ENCODE data around the gene CDC42. TPM values are rescaled to one million over a fixed set of nuclear protein-coding genes. Genes with fewer than 3 reads are reported as not detected.

CDC42 gene
- total and polyA plus RNA-seq, 2 of the 4 experiments (the other 2 are of a cell fraction) = 162 to 609 TPM

- 81% methylated on average over 6 of the region's 6 CpGs; no CpG with 5 or more reads in 1 of the 2 experiments for WGBS, 2 experiments (ENCODE audit: extremely low coverage in 2 of 2, insufficient read length in 1 of 2)
- no peak overlapping the region for H3K4me2 ChIP-seq (ENCODE audit: low read depth, low read length)
- no peak overlapping the region for H3K9ac ChIP-seq (ENCODE audit: low read depth, low read length)
- peaks cover 49% of the 10 kb centered on the region for H3K9me1 ChIP-seq (ENCODE audit: insufficient read depth, low read length)
- no peak overlapping the region for H2BK15ac ChIP-seq (ENCODE audit: low read depth, low read length)
- no peaks in the 10 kb centered on the region for H3K27me3 ChIP-seq (ENCODE audit: control insufficient read depth, insufficient read depth, low read length)
- BruUV-seq (replicated peaks) = no TSS peak
- no peak overlapping the region for H3K56ac ChIP-seq (ENCODE audit: extremely low read depth, insufficient read depth, low read length)
- no peak overlapping the region for H2BK20ac ChIP-seq (ENCODE audit: low read depth, low read length)
- dilution Hi-C loops (cut with HindIII; ENCODE audit: low sequenced_read_pairs, unreplicated experiment) (no loop called here), intact Hi-C loops (cut with micrococcal nuclease) (no loop called here), in situ Hi-C loops (cut with MboI; ENCODE audit: low sequenced_read_pairs) (loop anchor here (10.0 kb wide), 1 partner anchor 160 kb away; no protein-coding TSS in a partner anchor)
- no peak overlapping the region for H2BK5ac ChIP-seq (ENCODE audit: low read depth, low read length, poor library complexity, severe bottlenecking)
- H3K14ac ChIP-seq (replicated peaks; ENCODE audit: low read depth, low read length) = no peak overlapping the region
- POLR2A ChIA-PET (ENCODE audit: unreplicated experiment) = no interaction called here
- H3K4ac ChIP-seq (ENCODE audit: low read depth, low read length) = no peak overlapping the region
- no peak overlapping the region for H4K8ac ChIP-seq (ENCODE audit: low read depth in 2 of 2, low read length in 2 of 2)
- peaks cover 28% of the 10 kb centered on the region for H3K4me1 ChIP-seq (ENCODE audit: control insufficient read depth, insufficient read depth, low read length)
- no peak overlapping the region for H3K23ac ChIP-seq (ENCODE audit: low read depth, low read length)
- H3K27ac ChIP-seq (ENCODE audit: insufficient read depth, low read length) = no peak overlapping the region
- CTCF ChIA-PET = interaction anchor here (1.6 kb wide), 1 partner anchor 11 kb away, joined by 3 read pairs; no protein-coding TSS in a partner anchor
- H3K4me3 ChIP-seq (ENCODE audit: insufficient read depth, low read depth, low read length) = no peak overlapping the region
- H2AK9ac ChIP-seq (replicated peaks; ENCODE audit: low read depth, low read length, poor library complexity) = no peak overlapping the region
- no peak overlapping the region for H4K5ac ChIP-seq (ENCODE audit: low read depth, low read length)
- H3K36me3 ChIP-seq (ENCODE audit: control insufficient read depth, insufficient read depth, low read length) = peaks cover 34% of the 10 kb centered on the region
- no peak overlapping the region for H2AFZ ChIP-seq (replicated peaks; ENCODE audit: low read length, poor library complexity)
- H4K20me1 ChIP-seq (ENCODE audit: insufficient read depth, low read length) = peaks cover 89% of the 10 kb centered on the region
- TF ChIP-seq CEBPB (IDR thresholded peaks at IDR 0.05; ENCODE audit: low read depth, low read length) (no peak), MXI1 (IDR thresholded peaks at IDR 0.05; ENCODE audit: borderline replicate concordance, low read depth, low read length) (no peak), FOS (IDR thresholded peaks at IDR 0.05; ENCODE audit: low read depth, low read length) (no peak), CHD1 (IDR thresholded peaks at IDR 0.05; ENCODE audit: low read depth, low read length) (no peak), NFE2L2 (IDR thresholded peaks at IDR 0.05; ENCODE audit: low read depth, low read length) (no peak), BHLHE40 (IDR thresholded peaks at IDR 0.05; ENCODE audit: low read depth, low read length) (no peak), POLR2A (IDR thresholded peaks at IDR 0.05; ENCODE audit: low read depth, low read length) (no peak), RCOR1 (IDR thresholded peaks at IDR 0.05; ENCODE audit: insufficient replicate concordance, low read length) (no peak), USF2 (IDR thresholded peaks at IDR 0.05; ENCODE audit: low read depth, low read length) (no peak)
- TF ChIP-seq, protein P1, sequence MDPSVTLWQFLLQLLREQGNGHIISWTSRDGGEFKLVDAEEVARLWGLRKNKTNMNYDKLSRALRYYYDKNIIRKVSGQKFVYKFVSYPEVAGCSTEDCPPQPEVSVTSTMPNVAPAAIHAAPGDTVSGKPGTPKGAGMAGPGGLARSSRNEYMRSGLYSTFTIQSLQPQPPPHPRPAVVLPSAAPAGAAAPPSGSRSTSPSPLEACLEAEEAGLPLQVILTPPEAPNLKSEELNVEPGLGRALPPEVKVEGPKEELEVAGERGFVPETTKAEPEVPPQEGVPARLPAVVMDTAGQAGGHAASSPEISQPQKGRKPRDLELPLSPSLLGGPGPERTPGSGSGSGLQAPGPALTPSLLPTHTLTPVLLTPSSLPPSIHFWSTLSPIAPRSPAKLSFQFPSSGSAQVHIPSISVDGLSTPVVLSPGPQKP (IDR thresholded peaks at IDR 0.05; ENCODE audit: borderline replicate concordance, low read depth, low read length) = no peak
- no peak for DNase-seq
- no peaks in the 10 kb centered on the region for H3K9me3 ChIP-seq (ENCODE audit: control insufficient read depth, insufficient read depth, low read length)
- H2AK5ac ChIP-seq (ENCODE audit: low read depth, low read length) = no peak overlapping the region
- ATAC-seq (ENCODE audit: low read depth) = no peak
- H2BK120ac ChIP-seq (ENCODE audit: low read depth, low read length) = no peak overlapping the region
- no peak overlapping the region for H3K18ac ChIP-seq (ENCODE audit: low read depth, low read length)
- H3K79me1 ChIP-seq (ENCODE audit: low read depth in 1 of 2, low read length in 2 of 2) = peaks cover 47 to 97% of the 10 kb centered on the region in 2 experiments
- H4K91ac ChIP-seq (ENCODE audit: insufficient read depth, low read depth, low read length) = no peak overlapping the region
Observed at GRCh38 chr1:22115286-22115685, 62.8 kb downstream of the CDC42 start.

Measured in IMR-90 (cell line).